Uterus (tissue), 2 donors: ENCODE data around the gene CSH1.
"Not testable (repeated sequence)": the region's sequence is repeated elsewhere in the genome, so short reads cannot be mapped to it uniquely, and the experiment has no call there.

ENCODE experiments used
- CTCF ChIP-seq, 4 experiments: fragments of 200-600 bp in 2 of 4; fragments of 450-650 bp in 2 of 4; sonication (generic) in 2 of 4; IDR thresholded peaks; one replicate each; pipeline ENCODE4 v1.5.1; 2016 to 2019; ENCODE audit warnings: antibody characterized with exemption in 4 of 4, mild to moderate bottlenecking in 2 of 4, moderate library complexity in 1 of 4
- POLR2A ChIP-seq, 2 donors: fragments of 450-650 bp; IDR thresholded peaks; one replicate each; pipeline ENCODE4 v1.6.1; 2016; ENCODE audit warnings: antibody characterized with exemption in 2 of 2, mild to moderate bottlenecking in 1 of 2, moderate library complexity in 1 of 2

GRCh38 chr17:63915753-63916152, 19.4 kb upstream of the CSH1 start:
- not testable (repeated sequence) for TF ChIP-seq CTCF, POLR2A (IDR thresholded peaks at IDR 0.05)
